B cell (primary cell): ENCODE measurements around the gene BTG1. TPM values are rescaled to one million over a fixed set of nuclear protein-coding genes. Genes with fewer than 3 reads are reported as not detected.
"Not testable (repeated sequence)": the region's sequence is repeated elsewhere in the genome, so short reads cannot be mapped to it uniquely, and the experiment has no call there.

Experiments used
- ATAC-seq: fragments of 200-7000 bp; cut with Tn5 transposase; one replicate; pipeline ENCODE4 v1.10.0; 2021; ENCODE audit warnings: low read depth, mild to moderate bottlenecking, moderate number of reproducible peaks, moderate library complexity
- CTCF ChIA-PET: fragments of 350-600 bp; sonication (Branson Sonifier 250); formaldehyde crosslinking; loops from one replicate; lab custom pipeline; 2021; ENCODE audit warnings: antibody characterized with exemption, inconsistent platforms; lab: Charles Lee
- POLR2A ChIA-PET: fragments of 350-600 bp; sonication (Branson Sonifier 250); formaldehyde crosslinking; loops from one replicate; lab custom pipeline; 2021; ENCODE audit warnings: antibody characterized with exemption; lab: Charles Lee
- DNase-seq: peaks from one replicate; pipeline ENCODE4 v3.0.0; 2013
- H2AFZ ChIP-seq: 2 replicates; pipeline ENCODE4 v1.6.1; 2012; ENCODE audit warnings: mild to moderate bottlenecking, low read depth, low read length; ENCODE audit not compliant: insufficient read depth, poor library complexity, severe bottlenecking
- H3K27ac ChIP-seq, 2 donors: 1 replicate in 1 of 2; 2 replicates in 1 of 2; pipeline ENCODE4 v1.5.1; 2012 to 2013; ENCODE audit warnings: low read length in 2 of 2, mild to moderate bottlenecking in 2 of 2, moderate library complexity in 1 of 2
- H3K27me3 ChIP-seq, 4 experiments: fragments of 200-600 bp in 1 of 4; sonication (generic) in 1 of 4; replicated peaks in 1 of 4; 1 replicate in 2 of 4; 2 replicates in 2 of 4; pipeline versions ENCODE4 v1.6.1 to v1.7.0; 2013 to 2016; ENCODE audit warnings: low read length in 3 of 4, mild to moderate bottlenecking in 2 of 4, mixed read lengths in 1 of 4, moderate library complexity in 1 of 4; ENCODE audit not compliant: insufficient read depth in 4 of 4, control insufficient read depth in 3 of 4; ENCODE audit errors: control extremely low read depth in 1 of 4
- H3K36me3 ChIP-seq, 2 experiments: replicated peaks in 1 of 2; 1 replicate in 1 of 2; 2 replicates in 1 of 2; pipeline versions ENCODE4 v1.6.1 to v1.7.1; 2013; ENCODE audit warnings: low read length in 1 of 2; ENCODE audit not compliant: insufficient read depth in 2 of 2, control insufficient read depth in 1 of 2; ENCODE audit errors: control extremely low read depth in 1 of 2, extremely low read depth in 1 of 2
- H3K4me1 ChIP-seq, 2 donors: fragments of 200-600 bp in 1 of 2; sonication (generic) in 1 of 2; 1 replicate in 1 of 2; 2 replicates in 1 of 2; pipeline versions ENCODE4 v1.5.1 to v1.6.1; 2013 to 2017; ENCODE audit warnings: low read length in 2 of 2; ENCODE audit not compliant: control insufficient read depth in 2 of 2, insufficient read depth in 2 of 2
- H3K4me2 ChIP-seq: replicated peaks from 2 replicates; pipeline ENCODE3; 2012; ENCODE audit warnings: mild to moderate bottlenecking, low read depth, low read length; ENCODE audit not compliant: poor library complexity, severe bottlenecking
- H3K4me3 ChIP-seq, 5 experiments: fragments of 200-600 bp in 1 of 5; sonication (generic) in 1 of 5; 1 replicate in 3 of 5; 2 replicates in 2 of 5; pipeline versions ENCODE4 v1.5.1 to v1.7.0; 2011 to 2016; ENCODE audit warnings: low read length in 4 of 5, mild to moderate bottlenecking in 4 of 5, low read depth in 2 of 5, control low read depth in 1 of 5, moderate library complexity in 1 of 5; ENCODE audit not compliant: insufficient read depth in 1 of 5; ENCODE audit errors: control extremely low read depth in 1 of 5, extremely low read depth in 1 of 5
- H3K79me2 ChIP-seq: fragments of 200-600 bp; sonication (generic); one replicate; pipeline ENCODE4 v1.6.0; 2016; ENCODE audit warnings: low read length; ENCODE audit not compliant: control insufficient read depth, insufficient read depth
- H3K9ac ChIP-seq: fragments of 200-600 bp; sonication (generic); 2 replicates; pipeline ENCODE4 v1.6.1; 2017; ENCODE audit warnings: mild to moderate bottlenecking, low read length, moderate library complexity
- H3K9me3 ChIP-seq, 3 donors: one replicate each; pipeline versions ENCODE4 v1.6.1 to v1.7.1; 2013; ENCODE audit warnings: low read length in 2 of 3; ENCODE audit not compliant: control insufficient read depth in 2 of 3, insufficient read depth in 1 of 3; ENCODE audit errors: control extremely low read depth in 1 of 3
- H4K20me1 ChIP-seq: 2 replicates; pipeline ENCODE4 v1.6.0; 2012; ENCODE audit warnings: mild to moderate bottlenecking, low read length; ENCODE audit not compliant: insufficient read depth, control insufficient read depth, poor library complexity, severe bottlenecking
- H3K27ac Mint-ChIP-seq: one replicate; pipeline ENCODE4 v1.8.0; 2021; ENCODE audit warnings: mixed read lengths
- H3K27me3 Mint-ChIP-seq: one replicate; pipeline ENCODE4 v1.8.0; 2021; ENCODE audit warnings: mixed read lengths
- H3K4me1 Mint-ChIP-seq: one replicate; pipeline ENCODE4 v1.8.0; 2021; ENCODE audit warnings: mixed read lengths
- H3K4me3 Mint-ChIP-seq: one replicate; pipeline ENCODE4 v1.8.0; 2021; ENCODE audit warnings: mixed read lengths
- H3K9me3 Mint-ChIP-seq: one replicate; pipeline ENCODE4 v1.8.0; 2022; ENCODE audit warnings: mixed read lengths; ENCODE audit not compliant: insufficient read depth
- CTCF ChIP-seq: fragments of 200-600 bp; IDR thresholded peaks from one replicate; pipeline ENCODE4 v1.8.0; 2022; ENCODE audit warnings: antibody characterized with exemption, mild to moderate bottlenecking
- EZH2 ChIP-seq: IDR thresholded peaks from 2 replicates; pipeline ENCODE4 v1.6.1; 2012; ENCODE audit warnings: borderline replicate concordance, low read depth, mild to moderate bottlenecking, moderate library complexity, low read length; ENCODE audit not compliant: insufficient read depth, poor library complexity, severe bottlenecking
- WGBS: methylation state at CpG from one replicate; pipeline ENCODE4 v1.1.5; 2013; ENCODE audit warnings: missing lambda C conversion rate; ENCODE audit not compliant: insufficient coverage; 5-methylcytosine and 5-hydroxymethylcytosine counted together
- intact Hi-C: fragments of 100-400 bp; cut with micrococcal nuclease; formaldehyde crosslinking; loops from one replicate; pipeline ENCODE4 v1.10.0; 2022
- polyA plus RNA-seq: library from polyadenylated mRNA; depleted of rRNA; stranded (reverse); fragments of >200 nt; gene quantifications from 2 replicates; pipeline ENCODE4 v1.2.3, GENCODE V29; 2012
- small RNA-seq: library from RNA; depleted of rRNA; stranded (forward); fragments of <200 nt; gene quantifications from one replicate; pipeline ENCODE3, GENCODE V24; 2012; ENCODE audit warnings: low replicate concordance, low read depth; ENCODE audit not compliant: insufficient read length
- total RNA-seq, 2 donors: library from RNA; stranded (reverse); fragments of 120-200 nt in 1 of 2; gene quantifications; 1 replicate in 1 of 2; 2 replicates in 1 of 2; pipeline versions ENCODE4 v1.2.3 to v1.2.4, GENCODE V29; 2013 to 2022

BTG1 gene
- total and polyA plus RNA-seq, 2 donors (not counting 1 experiment from before 2014, with no cell fraction given) = 322 to 733 TPM

- intact Hi-C loops = no loop called here
- no peak for DNase-seq
- Mint-ChIP-seq H3K27ac (no peak overlapping the region), H3K9me3 (peaks cover 3% of the 10 kb centered on the region), H3K4me3 (no peak overlapping the region), H3K4me1 (peaks cover 17% of the 10 kb centered on the region), H3K27me3 (no peaks in the 10 kb centered on the region)
- Histone ChIP-seq H2AFZ (no peak overlapping the region), H3K36me3 (no peaks in the 10 kb centered on the region), H3K4me1 (peaks cover 10 to 13% of the 10 kb centered on the region in 2 donors), H3K4me2 (peak overlapping the region; percentile 24), H3K9ac (no peak overlapping the region), H3K27me3 (no peaks in the 10 kb centered on the region), H3K9me3 (peaks cover 0 to under 1% (median 0%) of the 10 kb centered on the region in 3 donors), H3K4me3 (no peak overlapping the region), H3K27ac (no peak overlapping the region), H4K20me1 (no peaks in the 10 kb centered on the region), H3K79me2 (peaks cover 3% of the 10 kb centered on the region)
- whole genome bisulfite sequencing = 60% methylated on average over 1 of the region's 1 CpG
- no peak for ATAC-seq
- TF ChIP-seq CTCF (no peak), EZH2 (no peak)
- CTCF ChIA-PET = no interaction called here
- POLR2A ChIA-PET = no interaction called here
Measured at GRCh38 chr12:92094751-92095161, 50.9 kb downstream of the BTG1 start.

- ATAC-seq, H3K36me3 ChIP-seq, H3K79me2 ChIP-seq, H3K9me3 ChIP-seq, POLR2A ChIA-PET, H3K4me3 Mint-ChIP-seq, DNase-seq, H3K9me3 Mint-ChIP-seq, H3K27me3 ChIP-seq, H3K4me3 ChIP-seq, H4K20me1 ChIP-seq, H3K27ac Mint-ChIP-seq, CTCF ChIA-PET, H2AFZ ChIP-seq, H3K9ac ChIP-seq, H3K27ac ChIP-seq, H3K27me3 Mint-ChIP-seq, intact Hi-C loops: not testable (repeated sequence)
- H3K4me1 Mint-ChIP-seq = peaks cover 17% of the 10 kb centered on the region
- peak overlapping the region; percentile 24 for H3K4me2 ChIP-seq
- 23% methylated on average over 2 of the region's 3 CpGs for WGBS
- H3K4me1 ChIP-seq = peaks cover 10 to 13% of the 10 kb centered on the region in 2 donors
Measured at GRCh38 chr12:92094301-92094700, 51.3 kb downstream of the BTG1 start.

Small RNA genes lying within 50 kb of the gene (small RNA-seq; reads per million reads assigned to genes)
- gene RF00019 = not detected
